ENCODE measurements around the gene TWNK. TPM values are rescaled to one million over a fixed set of nuclear protein-coding genes. Genes with fewer than 3 reads are reported as not detected.

Gene TWNK
- total and polyA plus RNA-seq, 2 of the 4 experiments (the other 2 are of a cell fraction), result 7.7 to 8.8 TPM

DNA sequence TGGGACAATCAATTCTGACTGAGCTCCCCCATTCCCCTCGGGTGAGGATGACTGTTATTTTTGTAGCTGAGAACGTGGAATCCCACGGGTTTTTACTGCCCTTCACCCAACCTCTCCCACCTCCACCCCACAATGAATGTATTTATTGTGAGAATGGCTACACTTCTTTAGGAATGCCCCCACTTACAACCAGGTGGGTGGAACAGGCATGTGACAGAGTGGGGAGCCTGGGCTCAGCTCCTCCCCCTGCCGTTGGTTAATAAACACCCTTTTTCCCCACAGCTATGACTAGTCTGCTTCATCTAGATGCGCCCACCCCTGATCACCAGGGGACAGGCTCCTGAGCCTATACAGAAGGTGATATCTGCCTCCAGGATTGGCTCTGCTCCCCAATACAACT, 2.0 kb upstream of the TWNK start:
- intact Hi-C loops (cut with micrococcal nuclease), result no loop called here
- no peaks in the 10 kb centered on the region for H3K9me3 ChIP-seq (ENCODE audit: control insufficient read depth, insufficient read depth, low read length)
- H3K36me3 ChIP-seq (ENCODE audit: control insufficient read depth, insufficient read depth, low read length), result peaks cover 28% of the 10 kb centered on the region
- H4K20me1 ChIP-seq (ENCODE audit: insufficient read depth, low read length), result 0 out of 2 replicates have a peak, but pooled peaks cover 3% of the 10 kb centered on the region
- no peak overlapping the region for H3K27ac ChIP-seq (ENCODE audit: insufficient read depth, low read length)
- no peak overlapping the region for H2BK15ac ChIP-seq (ENCODE audit: low read depth, low read length)
- ChIA-PET CTCF (no interaction called here), POLR2A (ENCODE audit: unreplicated experiment) (no interaction called here)
- H3K56ac ChIP-seq (ENCODE audit: extremely low read depth, insufficient read depth, low read length), result no peak overlapping the region
- H3K79me1 ChIP-seq (ENCODE audit: low read depth in 1 of 2, low read length in 2 of 2), result peaks cover 49 to 59% of the 10 kb centered on the region in 2 experiments
- H2AFZ ChIP-seq (replicated peaks; ENCODE audit: low read length, poor library complexity), result no peak overlapping the region
- H2BK5ac ChIP-seq (ENCODE audit: low read depth, low read length, poor library complexity, severe bottlenecking), result no peak overlapping the region
- H4K8ac ChIP-seq (ENCODE audit: low read depth in 2 of 2, low read length in 2 of 2), result no peak overlapping the region
- no peak overlapping the region for H3K23ac ChIP-seq (ENCODE audit: low read depth, low read length)
- H3K4ac ChIP-seq (ENCODE audit: low read depth, low read length), result no peak overlapping the region
- TF ChIP-seq CHD1 (IDR thresholded peaks at IDR 0.05; ENCODE audit: low read depth, low read length) (no peak), RFX5 (IDR thresholded peaks at IDR 0.05; ENCODE audit: low read depth, low read length) (no peak), FOS (IDR thresholded peaks at IDR 0.05; ENCODE audit: low read depth, low read length) (no peak), MAFK (IDR thresholded peaks at IDR 0.05; ENCODE audit: low read depth, low read length) (no peak), MXI1 (IDR thresholded peaks at IDR 0.05; ENCODE audit: borderline replicate concordance, low read depth, low read length) (no peak), POLR2A (IDR thresholded peaks at IDR 0.05; ENCODE audit: low read depth, low read length) (no peak), BHLHE40 (IDR thresholded peaks at IDR 0.05; ENCODE audit: low read depth, low read length) (no peak), CEBPB (IDR thresholded peaks at IDR 0.05; ENCODE audit: low read depth, low read length) (no peak), MAZ (IDR thresholded peaks at IDR 0.05; ENCODE audit: borderline replicate concordance, low read depth, low read length) (no peak), SMC3 (IDR thresholded peaks at IDR 0.05; ENCODE audit: low read depth, low read length) (no peak), RCOR1 (IDR thresholded peaks at IDR 0.05; ENCODE audit: insufficient replicate concordance, low read length) (no peak), NFE2L2 (IDR thresholded peaks at IDR 0.05; ENCODE audit: low read depth, low read length) (no peak), RAD21 (IDR thresholded peaks at IDR 0.05; ENCODE audit: low read length) (no peak)
- TF ChIP-seq, protein P1, sequence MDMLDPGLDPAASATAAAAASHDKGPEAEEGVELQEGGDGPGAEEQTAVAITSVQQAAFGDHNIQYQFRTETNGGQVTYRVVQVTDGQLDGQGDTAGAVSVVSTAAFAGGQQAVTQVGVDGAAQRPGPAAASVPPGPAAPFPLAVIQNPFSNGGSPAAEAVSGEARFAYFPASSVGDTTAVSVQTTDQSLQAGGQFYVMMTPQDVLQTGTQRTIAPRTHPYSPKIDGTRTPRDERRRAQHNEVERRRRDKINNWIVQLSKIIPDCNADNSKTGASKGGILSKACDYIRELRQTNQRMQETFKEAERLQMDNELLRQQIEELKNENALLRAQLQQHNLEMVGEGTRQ (IDR thresholded peaks at IDR 0.05; ENCODE audit: low read depth, low read length), result no peak
- TF ChIP-seq, protein P2, sequence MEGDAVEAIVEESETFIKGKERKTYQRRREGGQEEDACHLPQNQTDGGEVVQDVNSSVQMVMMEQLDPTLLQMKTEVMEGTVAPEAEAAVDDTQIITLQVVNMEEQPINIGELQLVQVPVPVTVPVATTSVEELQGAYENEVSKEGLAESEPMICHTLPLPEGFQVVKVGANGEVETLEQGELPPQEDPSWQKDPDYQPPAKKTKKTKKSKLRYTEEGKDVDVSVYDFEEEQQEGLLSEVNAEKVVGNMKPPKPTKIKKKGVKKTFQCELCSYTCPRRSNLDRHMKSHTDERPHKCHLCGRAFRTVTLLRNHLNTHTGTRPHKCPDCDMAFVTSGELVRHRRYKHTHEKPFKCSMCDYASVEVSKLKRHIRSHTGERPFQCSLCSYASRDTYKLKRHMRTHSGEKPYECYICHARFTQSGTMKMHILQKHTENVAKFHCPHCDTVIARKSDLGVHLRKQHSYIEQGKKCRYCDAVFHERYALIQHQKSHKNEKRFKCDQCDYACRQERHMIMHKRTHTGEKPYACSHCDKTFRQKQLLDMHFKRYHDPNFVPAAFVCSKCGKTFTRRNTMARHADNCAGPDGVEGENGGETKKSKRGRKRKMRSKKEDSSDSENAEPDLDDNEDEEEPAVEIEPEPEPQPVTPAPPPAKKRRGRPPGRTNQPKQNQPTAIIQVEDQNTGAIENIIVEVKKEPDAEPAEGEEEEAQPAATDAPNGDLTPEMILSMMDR (conservative IDR thresholded peaks at IDR 0.05; ENCODE audit: low read depth, low read length), result no peak
- TF ChIP-seq, protein P3, sequence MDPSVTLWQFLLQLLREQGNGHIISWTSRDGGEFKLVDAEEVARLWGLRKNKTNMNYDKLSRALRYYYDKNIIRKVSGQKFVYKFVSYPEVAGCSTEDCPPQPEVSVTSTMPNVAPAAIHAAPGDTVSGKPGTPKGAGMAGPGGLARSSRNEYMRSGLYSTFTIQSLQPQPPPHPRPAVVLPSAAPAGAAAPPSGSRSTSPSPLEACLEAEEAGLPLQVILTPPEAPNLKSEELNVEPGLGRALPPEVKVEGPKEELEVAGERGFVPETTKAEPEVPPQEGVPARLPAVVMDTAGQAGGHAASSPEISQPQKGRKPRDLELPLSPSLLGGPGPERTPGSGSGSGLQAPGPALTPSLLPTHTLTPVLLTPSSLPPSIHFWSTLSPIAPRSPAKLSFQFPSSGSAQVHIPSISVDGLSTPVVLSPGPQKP (IDR thresholded peaks at IDR 0.05; ENCODE audit: borderline replicate concordance, low read depth, low read length), result no peak
- H3K9ac ChIP-seq (ENCODE audit: low read depth, low read length), result no peak overlapping the region
- H3K4me3 ChIP-seq (ENCODE audit: insufficient read depth, low read depth, low read length), result no peak overlapping the region
- no peak overlapping the region for H4K91ac ChIP-seq (ENCODE audit: insufficient read depth, low read depth, low read length)
- peaks cover 8% of the 10 kb centered on the region; the same call in 1 of the 2 replicates for H3K4me1 ChIP-seq (ENCODE audit: control insufficient read depth, insufficient read depth, low read length)
- no peak overlapping the region for H4K5ac ChIP-seq (ENCODE audit: low read depth, low read length)
- no CpG with 5 or more reads among the region's 5 CpGs for WGBS, 2 experiments (ENCODE audit: extremely low coverage in 2 of 2, insufficient read length in 1 of 2)
- H3K18ac ChIP-seq (ENCODE audit: low read depth, low read length), result no peak overlapping the region
- H3K27me3 ChIP-seq (ENCODE audit: control insufficient read depth, insufficient read depth, low read length), result no peaks in the 10 kb centered on the region
- no peak overlapping the region for H2AK9ac ChIP-seq (replicated peaks; ENCODE audit: low read depth, low read length, poor library complexity)
- no peak for DNase-seq
- no peak overlapping the region for H3K14ac ChIP-seq (replicated peaks; ENCODE audit: low read depth, low read length)
- H2AK5ac ChIP-seq (ENCODE audit: low read depth, low read length), result no peak overlapping the region
- ATAC-seq (ENCODE audit: low read depth), result no peak
- BruUV-seq (replicated peaks), result no TSS peak
- in situ Hi-C loops (cut with MboI; ENCODE audit: low sequenced_read_pairs), result no loop called here
- H2BK20ac ChIP-seq (ENCODE audit: low read depth, low read length), result no peak overlapping the region
- dilution Hi-C loops (cut with HindIII; ENCODE audit: low sequenced_read_pairs, unreplicated experiment), result no loop called here
- H3K9me1 ChIP-seq (ENCODE audit: insufficient read depth, low read length), result peaks cover 12% of the 10 kb centered on the region
- no peak overlapping the region for H3K4me2 ChIP-seq (ENCODE audit: low read depth, low read length)
- H2BK120ac ChIP-seq (ENCODE audit: low read depth, low read length), result no peak overlapping the region
